BLaER1 treated with 17β-estradiol and CSF1 and Interleukin-3, amounts not matched to agents 10 nM and 100 nM (cell line): ENCODE data around the gene BLOC1S1.

ENCODE experiments used
- H3K27ac ChIP-seq, 11 experiments: shearing (Covaris generic); formaldehyde crosslinking; 2 replicates each; pipeline ENCODE4 v1.8.1; 2022
- H3K27me3 ChIP-seq, 11 experiments: shearing (Covaris generic); formaldehyde crosslinking; 2 replicates each; pipeline ENCODE4 v1.8.1; 2022
- H3K36me3 ChIP-seq, 11 experiments: shearing (Covaris generic); formaldehyde crosslinking; 2 replicates each; pipeline ENCODE4 v1.8.1; 2022
- H3K4me1 ChIP-seq, 10 experiments: shearing (Covaris generic); formaldehyde crosslinking; 2 replicates each; pipeline ENCODE4 v1.8.1; 2022
- H3K4me2 ChIP-seq, 11 experiments: shearing (Covaris generic); formaldehyde crosslinking; 2 replicates each; pipeline ENCODE4 v1.8.1; 2022
- H3K4me3 ChIP-seq, 10 experiments: shearing (Covaris generic); formaldehyde crosslinking; 2 replicates each; pipeline ENCODE4 v1.8.1; 2022
- H3K9ac ChIP-seq, 11 experiments: shearing (Covaris generic); formaldehyde crosslinking; 2 replicates each; pipeline ENCODE4 v1.8.1; 2022
- H3K9me3 ChIP-seq, 11 experiments: shearing (Covaris generic); formaldehyde crosslinking; replicated peaks in 1 of 11; 2 replicates each; pipeline ENCODE4 v1.8.1; 2022
- H4K20me1 ChIP-seq, 11 experiments: shearing (Covaris generic); formaldehyde crosslinking; 2 replicates each; pipeline ENCODE4 v1.8.1; 2022
- Cebpa-rat ChIP-seq, 11 experiments: shearing (Covaris generic); IDR thresholded peaks; 2 replicates each; pipeline ENCODE4 v1.8.1; 2022

BLOC1S1 gene

GRCh38 chr12:55693323-55694187, 22.3 kb upstream of the BLOC1S1 start:
- H3K27ac ChIP-seq = no peak overlapping the region
- H3K4me1 ChIP-seq = 0 out of 20 replicates have a peak, but pooled peaks cover 0 to 4% (median 0%) of the 10 kb centered on the region in 10 experiments
- no peak overlapping the region for H3K4me3 ChIP-seq
- H3K9me3 ChIP-seq = no peaks in the 10 kb centered on the region
- TF ChIP-seq Cebpa-rat (IDR thresholded peaks at IDR 0.05) = no peak
- no peak overlapping the region for H3K9ac ChIP-seq
- H3K4me2 ChIP-seq = no peak overlapping the region
- no peaks in the 10 kb centered on the region for H4K20me1 ChIP-seq
- H3K36me3 ChIP-seq = no peaks in the 10 kb centered on the region
- no peaks in the 10 kb centered on the region for H3K27me3 ChIP-seq

DNA sequence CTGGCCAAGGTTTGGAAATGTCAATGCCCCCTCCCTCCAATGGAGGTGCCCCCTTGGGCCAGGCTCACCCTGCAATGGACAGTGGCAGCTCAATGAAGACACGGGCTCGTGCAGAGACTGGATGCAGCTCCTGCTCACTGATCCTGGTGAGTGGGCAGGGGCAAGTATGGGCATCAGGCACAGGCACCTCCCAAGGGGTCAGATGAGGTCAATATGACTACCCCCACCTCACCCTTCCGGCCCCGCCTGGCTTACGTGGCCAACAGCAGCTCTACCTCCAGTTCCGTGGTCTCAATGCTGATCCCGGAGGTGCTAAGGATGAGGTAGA, 21.7 kb upstream of the BLOC1S1 start:
- H3K9ac ChIP-seq = no peak overlapping the region
- no peaks in the 10 kb centered on the region for H4K20me1 ChIP-seq
- H3K9me3 ChIP-seq = no peaks in the 10 kb centered on the region
- H3K36me3 ChIP-seq = no peaks in the 10 kb centered on the region
- TF ChIP-seq Cebpa-rat (IDR thresholded peaks at IDR 0.05) = no peak
- no peak overlapping the region for H3K4me3 ChIP-seq
- 0 out of 20 replicates have a peak, but pooled peaks cover 0 to 4% (median 0%) of the 10 kb centered on the region in 10 experiments for H3K4me1 ChIP-seq
- no peak overlapping the region for H3K4me2 ChIP-seq
- H3K27me3 ChIP-seq = no peaks in the 10 kb centered on the region
- H3K27ac ChIP-seq = no peak overlapping the region

GRCh38 chr12:55694651-55695050, 21.2 kb upstream of the BLOC1S1 start:
- TF ChIP-seq Cebpa-rat (IDR thresholded peaks at IDR 0.05) = no peak
- H3K27ac ChIP-seq = no peak overlapping the region
- no peaks in the 10 kb centered on the region for H3K36me3 ChIP-seq
- no peak overlapping the region for H3K9ac ChIP-seq
- H3K27me3 ChIP-seq = no peaks in the 10 kb centered on the region
- H3K4me2 ChIP-seq = no peak overlapping the region
- H3K9me3 ChIP-seq = no peaks in the 10 kb centered on the region
- no peaks in the 10 kb centered on the region for H4K20me1 ChIP-seq
- 0 out of 20 replicates have a peak, but pooled peaks cover 0 to 4% (median 0%) of the 10 kb centered on the region in 10 experiments for H3K4me1 ChIP-seq
- no peak overlapping the region for H3K4me3 ChIP-seq

DNA sequence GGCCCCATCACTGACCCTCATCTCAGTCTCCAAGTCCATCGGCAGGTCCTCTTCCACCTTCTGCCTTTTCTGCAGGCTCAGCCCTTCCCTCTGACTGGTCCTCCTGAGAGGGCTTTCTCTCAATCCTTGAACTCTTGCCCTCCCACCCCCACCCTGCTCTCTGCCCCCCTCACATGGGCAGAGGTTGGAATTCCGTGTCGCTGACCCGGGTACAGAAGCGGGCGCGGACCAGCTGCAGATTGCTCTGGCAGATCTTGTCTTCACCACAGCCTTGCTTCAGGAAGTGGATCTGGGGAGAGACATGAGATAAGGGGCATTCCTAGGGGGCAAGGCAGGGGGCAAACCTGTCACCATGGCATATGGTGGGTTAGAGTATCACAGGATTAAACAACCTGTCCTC, 20.5 kb upstream of the BLOC1S1 start:
- Histone ChIP-seq H3K4me2 (no peak overlapping the region), H3K9me3 (no peaks in the 10 kb centered on the region), H3K4me1 (peaks cover 0 to 4% (median 0%) of the 10 kb centered on the region in 10 experiments; a peak in 5 of 20 replicates), H3K27ac (no peak overlapping the region), H3K27me3 (no peaks in the 10 kb centered on the region), H3K4me3 (no peak overlapping the region), H3K36me3 (no peaks in the 10 kb centered on the region), H3K9ac (no peak overlapping the region), H4K20me1 (no peaks in the 10 kb centered on the region)
- no peak for TF ChIP-seq Cebpa-rat (IDR thresholded peaks at IDR 0.05)

DNA sequence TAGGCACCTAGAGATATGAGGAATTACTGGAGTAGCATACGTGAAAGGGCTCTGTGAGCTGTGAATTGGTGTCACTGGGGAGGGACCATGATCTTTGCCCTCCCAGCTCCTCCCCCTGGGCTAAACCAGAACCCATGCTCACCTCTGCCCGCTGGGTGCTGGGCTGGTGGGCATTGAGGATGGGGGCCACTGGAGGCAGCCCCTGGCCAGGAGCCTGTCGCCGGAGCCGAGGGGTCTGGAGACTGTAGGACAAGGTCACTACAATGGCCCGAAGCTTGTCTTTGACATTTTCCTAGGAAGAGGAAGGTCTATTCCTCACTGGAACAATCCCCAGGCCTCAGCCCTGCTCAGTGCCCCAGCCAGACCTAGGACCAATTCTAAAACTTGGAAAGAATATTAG, 19.7 kb upstream of the BLOC1S1 start:
- no peaks in the 10 kb centered on the region for H3K27me3 ChIP-seq
- H3K9ac ChIP-seq = no peak overlapping the region
- no peak overlapping the region for H3K27ac ChIP-seq

GRCh38 chr12:55696796-55697462, 18.9 kb upstream of the BLOC1S1 start:
- no peaks in the 10 kb centered on the region for H3K9me3 ChIP-seq
- H3K4me2 ChIP-seq = no peak overlapping the region
- no peak overlapping the region for H3K27ac ChIP-seq
- no peak overlapping the region for H3K9ac ChIP-seq
- H3K36me3 ChIP-seq = no peaks in the 10 kb centered on the region
- H3K4me3 ChIP-seq = no peak overlapping the region
- no peak for TF ChIP-seq Cebpa-rat (IDR thresholded peaks at IDR 0.05)
- no peaks in the 10 kb centered on the region for H3K27me3 ChIP-seq
- H3K4me1 ChIP-seq = peaks cover 0 to 10% (median 6%) of the 10 kb centered on the region in 10 experiments; a peak in 11 of 20 replicates
- no peaks in the 10 kb centered on the region; a peak in 1 of 22 replicates for H4K20me1 ChIP-seq

More for the DNA sequence above, 19.7 kb upstream of the BLOC1S1 start:
- H3K4me1 ChIP-seq = peaks cover 0 to 11% (median 6%) of the 10 kb centered on the region in 10 experiments; a peak in 11 of 20 replicates
- H3K36me3 ChIP-seq = no peaks in the 10 kb centered on the region
- H3K4me3 ChIP-seq = no peak overlapping the region
- H3K9me3 ChIP-seq = no peaks in the 10 kb centered on the region
- no peak for TF ChIP-seq Cebpa-rat (IDR thresholded peaks at IDR 0.05)
- H4K20me1 ChIP-seq = no peaks in the 10 kb centered on the region; a peak in 1 of 22 replicates
- H3K4me2 ChIP-seq = no peak overlapping the region

DNA sequence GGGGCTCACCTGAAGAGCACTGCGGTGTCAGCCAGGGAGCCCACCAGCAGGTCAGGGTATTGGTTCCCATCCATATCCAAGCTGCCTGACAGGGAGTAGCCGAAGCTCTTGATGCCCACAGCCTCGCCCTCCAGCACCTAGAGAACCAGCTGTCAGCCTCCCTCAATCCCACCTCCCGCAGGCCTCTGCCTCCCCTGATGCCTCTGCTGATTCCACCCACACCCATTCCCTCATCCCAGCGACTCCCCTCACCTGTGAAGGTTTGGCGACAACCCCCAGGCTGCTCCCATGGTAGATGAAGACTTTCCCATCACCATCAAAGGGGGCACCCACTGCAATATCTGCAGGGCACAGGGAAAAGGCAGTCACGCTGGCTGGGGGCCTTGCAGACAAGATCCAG, 18.2 kb upstream of the BLOC1S1 start:
- Histone ChIP-seq H3K36me3 (no peaks in the 10 kb centered on the region), H3K4me3 (no peak overlapping the region), H3K27ac (no peak overlapping the region), H3K9ac (no peak overlapping the region), H3K4me2 (no peak overlapping the region), H3K4me1 (peaks cover 0 to 10% (median 6%) of the 10 kb centered on the region in 10 experiments; a peak in 11 of 20 replicates), H3K9me3 (no peaks in the 10 kb centered on the region), H3K27me3 (no peaks in the 10 kb centered on the region), H4K20me1 (no peaks in the 10 kb centered on the region; a peak in 1 of 22 replicates)
- TF ChIP-seq Cebpa-rat (IDR thresholded peaks at IDR 0.05) = no peak

DNA sequence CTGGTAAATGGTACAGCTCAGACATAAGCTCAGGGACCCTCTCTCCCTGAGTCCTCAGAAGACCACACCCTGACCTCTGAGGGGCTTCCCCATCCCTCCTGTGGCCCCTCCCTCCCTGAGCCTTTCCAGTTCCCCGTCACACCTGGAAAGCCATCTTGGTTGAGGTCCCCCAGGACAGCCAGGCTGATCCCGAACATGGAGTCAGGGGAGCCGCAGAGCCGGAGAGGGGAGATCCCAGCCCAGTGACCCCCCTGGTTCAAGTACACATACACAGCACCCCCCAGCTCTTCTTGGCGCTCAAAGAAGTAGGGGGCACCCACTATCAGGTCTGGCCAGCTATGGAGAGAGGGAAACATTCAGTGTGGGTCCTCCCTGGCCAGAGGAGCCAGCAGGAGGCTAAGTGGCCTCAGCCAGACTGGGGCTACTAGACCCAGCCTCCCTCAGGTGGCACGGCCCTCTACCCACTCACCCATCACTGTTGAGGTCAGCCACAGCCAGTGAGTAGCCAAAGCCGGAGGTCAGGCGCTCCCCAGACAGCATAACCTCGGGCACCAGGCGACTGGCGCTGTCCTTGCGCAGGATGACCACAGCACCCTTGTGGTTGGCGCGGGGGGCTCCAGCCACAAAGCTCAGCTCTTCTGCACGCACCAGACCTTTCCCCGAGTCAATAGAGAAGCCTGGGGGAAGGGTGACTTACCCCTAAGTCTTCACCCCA, 17.4 kb upstream of the BLOC1S1 start:
- Histone ChIP-seq H3K27ac (no peak overlapping the region), H3K27me3 (no peaks in the 10 kb centered on the region), H3K4me1 (peaks cover 0 to 10% (median 6%) of the 10 kb centered on the region in 10 experiments; a peak in 11 of 20 replicates), H3K9ac (no peak overlapping the region), H4K20me1 (no peaks in the 10 kb centered on the region; a peak in 1 of 22 replicates), H3K4me3 (no peak overlapping the region), H3K36me3 (no peaks in the 10 kb centered on the region), H3K4me2 (no peak overlapping the region), H3K9me3 (no peaks in the 10 kb centered on the region)
- TF ChIP-seq Cebpa-rat (IDR thresholded peaks at IDR 0.05) = no peak

DNA sequence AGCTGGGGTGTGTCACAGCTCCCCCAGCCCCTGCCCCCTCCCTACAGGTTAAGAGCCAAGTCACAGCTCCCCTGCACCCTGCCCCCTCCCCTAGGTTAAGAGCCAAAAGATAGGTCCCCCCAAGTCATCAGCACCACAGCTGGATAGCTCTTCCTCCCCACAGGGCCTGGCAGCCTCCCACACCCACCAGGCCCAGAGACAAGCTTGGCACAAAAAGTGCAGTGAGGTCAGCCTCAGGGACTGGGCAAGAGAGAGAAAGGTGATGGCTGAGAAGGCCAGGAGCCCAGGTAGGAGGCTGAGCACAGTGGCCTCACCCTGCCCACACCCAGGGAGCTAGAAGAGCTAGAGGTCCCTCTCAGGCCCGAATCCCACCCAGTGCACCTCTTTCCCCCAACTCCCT, 16.9 kb upstream of the BLOC1S1 start:
- H4K20me1 ChIP-seq = no peaks in the 10 kb centered on the region; a peak in 1 of 22 replicates
- no peaks in the 10 kb centered on the region for H3K36me3 ChIP-seq
- H3K4me2 ChIP-seq = no peak overlapping the region
- peaks cover 0 to 10% (median 6%) of the 10 kb centered on the region in 10 experiments; a peak in 11 of 20 replicates for H3K4me1 ChIP-seq
- no peak for TF ChIP-seq Cebpa-rat (IDR thresholded peaks at IDR 0.05)
- no peak overlapping the region for H3K9ac ChIP-seq
- H3K9me3 ChIP-seq = no peaks in the 10 kb centered on the region
- H3K4me3 ChIP-seq = no peak overlapping the region
- no peaks in the 10 kb centered on the region for H3K27me3 ChIP-seq
- no peak overlapping the region for H3K27ac ChIP-seq
